IMR-90 (cell line): Measurements from ENCODE around the gene HIGD1C. TPM values are rescaled to one million over a fixed set of nuclear protein-coding genes. Genes with fewer than 3 reads are reported as not detected.

Experiments
- ATAC-seq: fragments of 200-7000 bp; cut with Tn5 transposase; 2 replicates; pipeline ENCODE4 v1.9.1; 2020; ENCODE audit warnings: low read depth, mild to moderate bottlenecking, moderate library complexity
- BruUV-seq: library from RNA; stranded (reverse); fragments of 400-500 nt; replicated peaks from 2 replicates; lab custom pipeline; 2021; lab: Mats Ljungman, UMichigan
- CTCF ChIA-PET: fragments of 300-600 bp; formaldehyde crosslinking; extraction: SDS; loops from one replicate; lab custom pipeline; 2021; ENCODE audit warnings: antibody characterized with exemption; lab: Yijun Ruan, JAX
- POLR2A ChIA-PET: fragments of 300-600 bp; sonication (Branson Sonifier 250); formaldehyde crosslinking; loops from one replicate; lab custom pipeline; 2022; ENCODE audit warnings: antibody characterized with exemption; ENCODE audit not compliant: unreplicated experiment; lab: Charles Lee
- DNase-seq: peaks from one replicate; pipeline ENCODE4 v3.0.0; 2013
- H2AFZ ChIP-seq: replicated peaks from 2 replicates; pipeline ENCODE3; 2013; ENCODE audit warnings: low read length, mild to moderate bottlenecking; ENCODE audit not compliant: poor library complexity
- H2AK5ac ChIP-seq: 2 replicates; pipeline ENCODE4 v1.6.1; 2013; ENCODE audit warnings: low read depth, low read length, inconsistent platforms
- H2AK9ac ChIP-seq: replicated peaks from 2 replicates; pipeline ENCODE3; 2013; ENCODE audit warnings: mild to moderate bottlenecking, low read depth, low read length, moderate library complexity; ENCODE audit not compliant: poor library complexity
- H2BK120ac ChIP-seq: 2 replicates; pipeline ENCODE4 v1.6.1; 2013; ENCODE audit warnings: low read depth, low read length, inconsistent platforms
- H2BK15ac ChIP-seq: 3 replicates; pipeline ENCODE4 v1.6.1; 2013; ENCODE audit warnings: low read depth, low read length, inconsistent platforms
- H2BK20ac ChIP-seq: 2 replicates; pipeline ENCODE4 v1.6.1; 2013; ENCODE audit warnings: low read depth, mild to moderate bottlenecking, inconsistent platforms, low read length, moderate library complexity
- H2BK5ac ChIP-seq: 2 replicates; pipeline ENCODE4 v1.6.1; 2013; ENCODE audit warnings: mild to moderate bottlenecking, low read depth, low read length, inconsistent platforms; ENCODE audit not compliant: poor library complexity, severe bottlenecking
- H3K14ac ChIP-seq: replicated peaks from 2 replicates; pipeline ENCODE4 v1.6.1; 2013; ENCODE audit warnings: low read depth, low read length, inconsistent platforms
- H3K18ac ChIP-seq: 2 replicates; pipeline ENCODE4 v1.6.1; 2013; ENCODE audit warnings: low read depth, low read length, control low read depth
- H3K23ac ChIP-seq: 2 replicates; pipeline ENCODE4 v1.6.1; 2013; ENCODE audit warnings: low read depth, low read length, inconsistent platforms
- H3K27ac ChIP-seq: 2 replicates; pipeline ENCODE4 v1.5.1; 2013; ENCODE audit warnings: mild to moderate bottlenecking, control low read depth, low read length; ENCODE audit not compliant: insufficient read depth
- H3K27me3 ChIP-seq: 2 replicates; pipeline ENCODE4 v1.6.1; 2013; ENCODE audit warnings: low read length; ENCODE audit not compliant: control insufficient read depth, insufficient read depth
- H3K36me3 ChIP-seq: 2 replicates; pipeline ENCODE4 v1.6.1; 2013; ENCODE audit warnings: low read length, mixed read lengths; ENCODE audit not compliant: control insufficient read depth, insufficient read depth
- H3K4ac ChIP-seq: 2 replicates; pipeline ENCODE4 v1.6.1; 2013; ENCODE audit warnings: low read depth, low read length, inconsistent platforms
- H3K4me1 ChIP-seq: 2 replicates; pipeline ENCODE4 v1.6.1; 2013; ENCODE audit warnings: low read length, mixed read lengths; ENCODE audit not compliant: control insufficient read depth, insufficient read depth
- H3K4me2 ChIP-seq: 2 replicates; pipeline ENCODE4 v1.6.1; 2013; ENCODE audit warnings: low read depth, mild to moderate bottlenecking, control low read depth, low read length, moderate library complexity
- H3K4me3 ChIP-seq: 2 replicates; pipeline ENCODE4 v1.5.1; 2013; ENCODE audit warnings: low read depth, mild to moderate bottlenecking, control low read depth, low read length, moderate library complexity; ENCODE audit not compliant: insufficient read depth
- H3K56ac ChIP-seq: 2 replicates; pipeline ENCODE4 v1.6.1; 2013; ENCODE audit warnings: low read length, inconsistent platforms; ENCODE audit not compliant: insufficient read depth; ENCODE audit errors: extremely low read depth
- H3K79me1 ChIP-seq, 2 experiments: 2 replicates each; pipeline ENCODE4 v1.6.1; 2013; ENCODE audit warnings: low read length in 2 of 2, inconsistent platforms in 1 of 2, low read depth in 1 of 2
- H3K9ac ChIP-seq: 2 replicates; pipeline ENCODE4 v1.6.1; 2013; ENCODE audit warnings: low read depth, low read length, control low read depth
- H3K9me1 ChIP-seq: 2 replicates; pipeline ENCODE4 v1.6.1; 2013; ENCODE audit warnings: low read length, inconsistent platforms; ENCODE audit not compliant: insufficient read depth
- H3K9me3 ChIP-seq: 2 replicates; pipeline ENCODE4 v1.6.1; 2013; ENCODE audit warnings: low read length; ENCODE audit not compliant: control insufficient read depth, insufficient read depth
- H4K20me1 ChIP-seq: 2 replicates; pipeline ENCODE4 v1.6.1; 2013; ENCODE audit warnings: low read length, inconsistent platforms; ENCODE audit not compliant: insufficient read depth
- H4K5ac ChIP-seq: 2 replicates; pipeline ENCODE4 v1.6.1; 2013; ENCODE audit warnings: mild to moderate bottlenecking, low read depth, low read length, control low read depth
- H4K8ac ChIP-seq, 2 experiments: 2 replicates each; pipeline ENCODE4 v1.6.1; 2013; ENCODE audit warnings: low read depth in 2 of 2, low read length in 2 of 2, control low read depth in 1 of 2, inconsistent platforms in 1 of 2
- H4K91ac ChIP-seq: 2 replicates; pipeline ENCODE4 v1.6.1; 2013; ENCODE audit warnings: low read depth, low read length, inconsistent platforms; ENCODE audit not compliant: insufficient read depth
- CHD1 ChIP-seq: IDR thresholded peaks from 2 replicates; pipeline ENCODE4 v1.6.1; 2012; ENCODE audit warnings: low read depth, low read length, improper control_type of control experiment
- ELK1 ChIP-seq: fragments of 150-350 bp; IDR thresholded peaks from 2 replicates; pipeline ENCODE4 v1.6.1; 2016; ENCODE audit warnings: low read depth, mild to moderate bottlenecking, low read length, moderate library complexity, borderline replicate concordance
- MAFK ChIP-seq: IDR thresholded peaks from 2 replicates; pipeline ENCODE4 v1.6.1; 2012; ENCODE audit warnings: low read depth, low read length, improper control_type of control experiment
- RCOR1 ChIP-seq: IDR thresholded peaks from 2 replicates; pipeline ENCODE4 v1.6.1; 2012; ENCODE audit warnings: mild to moderate bottlenecking, low read length, improper control_type of control experiment; ENCODE audit not compliant: insufficient replicate concordance
- USF2 ChIP-seq: fragments of 150-350 bp; IDR thresholded peaks from 2 replicates; pipeline ENCODE4 v1.6.1; 2017; ENCODE audit warnings: mild to moderate bottlenecking, antibody characterized with exemption, low read length, low read depth
- WGBS, 2 experiments: methylation state at CpG; one replicate each; pipeline versions ENCODE4 v1.1.5 to v1.1.7; 2013; ENCODE audit warnings: missing lambda C conversion rate in 2 of 2; ENCODE audit not compliant: insufficient read length in 1 of 2; ENCODE audit errors: extremely low coverage in 2 of 2; 5-methylcytosine and 5-hydroxymethylcytosine counted together
- dilution Hi-C: fragments of 300-500 bp; cut with HindIII; formaldehyde crosslinking; loops from one replicate; pipeline ENCODE4 v1.14.3; 2018; ENCODE audit warnings: low sequenced_read_pairs; ENCODE audit not compliant: unreplicated experiment
- in situ Hi-C: fragments of 300-500 bp; cut with MboI; formaldehyde crosslinking; loops from 3 replicates; pipeline ENCODE4 v1.14.3; 2019; ENCODE audit warnings: low sequenced_read_pairs, inconsistent platforms, mixed read lengths
- intact Hi-C: fragments of 100-400 bp; cut with micrococcal nuclease; formaldehyde crosslinking; loops from 2 replicates; pipeline ENCODE4 v1.10.0; 2022
- polyA plus RNA-seq, 3 experiments: library from polyadenylated mRNA; depleted of rRNA; stranded (reverse); fragments of >200 nt; gene quantifications; 2 replicates each; pipeline ENCODE4 v1.2.3, GENCODE V29; 2012; ENCODE audit warnings: low replicate concordance in 1 of 3
- total RNA-seq: library from RNA; depleted of rRNA; stranded (reverse); fragments of >200 nt; gene quantifications from 2 replicates; pipeline ENCODE4 v1.2.3, GENCODE V29; 2012

Gene HIGD1C
- total and polyA plus RNA-seq, 2 of the 4 experiments (the other 2 are of a cell fraction), result not detected

DNA sequence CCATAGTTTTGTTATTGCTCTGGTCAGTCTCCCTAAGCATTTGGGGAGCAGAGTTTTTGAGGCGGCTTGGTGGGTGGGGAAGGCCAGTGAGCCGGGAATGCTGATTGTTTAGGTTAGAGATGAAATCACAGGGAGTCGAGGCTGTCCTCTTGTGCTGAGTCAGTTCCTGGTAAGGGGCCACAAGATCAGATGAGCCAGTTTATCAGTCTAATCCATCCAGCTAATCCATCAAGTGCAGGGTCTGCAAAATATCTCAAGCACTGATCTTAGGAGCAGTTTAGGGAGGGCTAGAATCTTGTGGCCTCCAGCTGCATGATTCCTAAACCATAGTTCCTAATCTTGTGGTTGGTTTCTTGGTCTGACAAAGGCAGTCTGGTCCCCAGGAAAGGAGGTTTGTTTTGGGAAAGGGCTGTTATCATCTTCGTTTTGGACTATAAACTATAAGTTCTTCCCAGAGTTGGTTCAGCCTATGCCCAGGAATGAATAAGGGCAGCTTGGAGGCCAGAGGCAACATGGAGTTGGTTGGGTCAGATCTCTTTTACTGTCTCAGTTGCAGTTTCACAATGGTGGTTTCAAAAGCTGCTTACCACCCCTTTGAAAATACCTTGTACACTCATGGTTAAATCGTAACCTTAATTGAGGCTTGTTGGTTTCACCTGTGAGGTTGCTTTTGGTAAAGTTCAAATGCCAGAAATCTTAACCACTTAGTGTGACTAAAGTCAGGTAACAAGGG, 33.6 kb upstream of the HIGD1C start:
- peak; percentile 67; the same call in 1 of the 2 replicates for ATAC-seq
- Histone ChIP-seq H3K9me1 (0 out of 2 replicates have a peak, but pooled peaks cover 4% of the 10 kb centered on the region), H3K9ac (no peak overlapping the region), H2BK120ac (peak overlapping the region; percentile 75), H3K9me3 (peaks cover 23% of the 10 kb centered on the region), H3K79me1 (no peaks in the 10 kb centered on the region), H4K5ac (no peak overlapping the region), H2AK9ac (peak overlapping the region; percentile 7), H3K4me1 (peaks cover 10% of the 10 kb centered on the region), H2AK5ac (peak overlapping the region; percentile 43; the same call in 1 of the 2 replicates), H3K36me3 (no peaks in the 10 kb centered on the region), H2BK5ac (peak overlapping the region; percentile 35), H4K91ac (peak overlapping the region; percentile 25; the same call in 1 of the 2 replicates), H2BK20ac (peak overlapping the region; percentile 66; the same call in 1 of the 2 replicates), H4K20me1 (no peaks in the 10 kb centered on the region), H2AFZ (peak overlapping the region; percentile 70), H3K27ac (peak overlapping the region; percentile 29; the same call in 1 of the 2 replicates), H3K18ac (peak overlapping the region; percentile 28; the same call in 1 of the 2 replicates), H4K8ac (peak overlapping the region in 1 of 2 experiments; percentile 37; a peak in 1 of 4 replicates), H3K56ac (no peak overlapping the region), H3K23ac (peak overlapping the region; percentile 46; the same call in 1 of the 2 replicates), H2BK15ac (peak overlapping the region; percentile 54; the same call in 1 of the 3 replicates), H3K4me2 (no peak overlapping the region), H3K27me3 (no peaks in the 10 kb centered on the region), H3K4me3 (no peak overlapping the region), H3K14ac (0 out of 2 replicates have a peak overlapping the region, but pooled peaks have one; percentile 13), H3K4ac (peak overlapping the region; percentile 59; the same call in 1 of the 2 replicates)
- BruUV-seq, result no TSS peak
- intact Hi-C loops, result no loop called here
- CTCF ChIA-PET, result no interaction called here
- no CpG with 5 or more reads among the region's 5 CpGs for WGBS, 2 experiments
- TF ChIP-seq RCOR1 (no peak), USF2 (no peak), CHD1 (no peak), MAFK (0 out of 2 replicates have a peak, but pooled peaks have one; percentile 38), ELK1 (no peak)
- POLR2A ChIA-PET, result no interaction called here
- peak; percentile 58 for DNase-seq
- dilution Hi-C loops, result no loop called here
- in situ Hi-C loops, result no loop called here
